ENCODE results near the gene HNRNPH1. TPM values are rescaled to one million over a fixed set of nuclear protein-coding genes. Genes with fewer than 3 reads are reported as not detected.

Gene HNRNPH1
- total and polyA plus RNA-seq, 2 of the 13 experiments (the other 11 are each of a cell fraction or from before 2014, with no cell fraction given): 382 to 1,064 TPM

- TF ChIP-seq TFE3 (CRISPR knock-in tag; IDR thresholded peaks at IDR 0.05) (no peak), SRSF4 (IDR thresholded peaks at IDR 0.05; ENCODE audit: low read depth, low read length, poor library complexity, severe bottlenecking) (no peak), ZSCAN30 (CRISPR knock-in tag; IDR thresholded peaks at IDR 0.05) (no peak), KAT7 (CRISPR knock-in tag; IDR thresholded peaks at IDR 0.05; ENCODE audit: borderline replicate concordance) (no peak), ZC3H4 (CRISPR knock-in tag; IDR thresholded peaks at IDR 0.05; ENCODE audit: borderline replicate concordance) (no peak), HINFP (CRISPR knock-in tag; IDR thresholded peaks at IDR 0.05; ENCODE audit: low read depth) (no peak), ZIK1 (CRISPR knock-in tag; IDR thresholded peaks at IDR 0.05; ENCODE audit: borderline replicate concordance, low read depth) (no peak), MAFF (IDR thresholded peaks at IDR 0.05; ENCODE audit: low read depth, low read length) (no peak), MIER3 (CRISPR knock-in tag; IDR thresholded peaks at IDR 0.05; ENCODE audit: borderline replicate concordance) (no peak), ZBTB38 (CRISPR knock-in tag; IDR thresholded peaks at IDR 0.05) (no peak), ARNT2 (CRISPR knock-in tag; IDR thresholded peaks at IDR 0.05; ENCODE audit: low read depth) (no peak), MXD4 (CRISPR knock-in tag; IDR thresholded peaks at IDR 0.05) (no peak)
These were observed 23.9 kb downstream of the HNRNPH1 start (continued) for GRCh38 chr5:179599566-179599965.

Measured in HepG2 (cell line).